ENCODE measurements around the gene YJU2. TPM values are rescaled to one million over a fixed set of nuclear protein-coding genes. Genes with fewer than 3 reads are reported as not detected.
"Not testable (repeated sequence)": the region's sequence is repeated elsewhere in the genome, so short reads cannot be mapped to it uniquely, and the experiment has no call there.

YJU2 gene
- total RNA-seq, 1 donor from 2014 or later, result 40.6 TPM

- no peaks in the 10 kb centered on the region for H3K9me3 Mint-ChIP-seq
- H3K4me1 Mint-ChIP-seq (ENCODE audit: low read depth), result peaks cover 6% of the 10 kb centered on the region
- no peaks in the 10 kb centered on the region for H3K36me3 Mint-ChIP-seq (ENCODE audit: low read depth)
- no peak overlapping the region for H3K4me3 Mint-ChIP-seq
- no peak overlapping the region for H3K27ac Mint-ChIP-seq
- intact Hi-C loops (cut with micrococcal nuclease), result no loop called here
- H3K27me3 Mint-ChIP-seq (ENCODE audit: insufficient read depth), result no peaks in the 10 kb centered on the region
- DNase-seq (ENCODE audit: low spot score), result no peak
These were observed 31.1 kb upstream of the YJU2 start for GRCh38 chr19:4215807-4216206.

GRCh38 chr19:4216846-4217245 lies 30.0 kb upstream of the YJU2 start:
- Mint-ChIP-seq H3K36me3 (ENCODE audit: low read depth) (no peaks in the 10 kb centered on the region), H3K27ac (no peak overlapping the region), H3K4me3 (no peak overlapping the region), H3K27me3 (ENCODE audit: insufficient read depth) (no peaks in the 10 kb centered on the region), H3K9me3 (no peaks in the 10 kb centered on the region), H3K4me1 (ENCODE audit: low read depth) (peaks cover 6% of the 10 kb centered on the region)
- no peak for DNase-seq (ENCODE audit: low spot score)
- intact Hi-C loops (cut with micrococcal nuclease), result no loop called here

GRCh38 chr19:4217429-4218264 lies 29.2 kb upstream of the YJU2 start:
- H3K4me3 Mint-ChIP-seq, result no peak overlapping the region
- H3K4me1 Mint-ChIP-seq (ENCODE audit: low read depth), result peaks cover 6% of the 10 kb centered on the region
- no peak overlapping the region for H3K27ac Mint-ChIP-seq
- H3K36me3 Mint-ChIP-seq (ENCODE audit: low read depth), result no peaks in the 10 kb centered on the region
- no peaks in the 10 kb centered on the region for H3K9me3 Mint-ChIP-seq
- intact Hi-C loops (cut with micrococcal nuclease), result no loop called here
- H3K27me3 Mint-ChIP-seq (ENCODE audit: insufficient read depth), result no peaks in the 10 kb centered on the region
- no peak for DNase-seq (ENCODE audit: low spot score)

GRCh38 chr19:4218523-4218922 lies 28.4 kb upstream of the YJU2 start:
- H3K4me1 Mint-ChIP-seq (ENCODE audit: low read depth); H3K27me3 Mint-ChIP-seq (ENCODE audit: insufficient read depth); H3K9me3 Mint-ChIP-seq; DNase-seq (ENCODE audit: low spot score); H3K36me3 Mint-ChIP-seq (ENCODE audit: low read depth); intact Hi-C loops (cut with micrococcal nuclease); H3K27ac Mint-ChIP-seq; H3K4me3 Mint-ChIP-seq: not testable (repeated sequence)

GRCh38 chr19:4220188-4220587 lies 26.7 kb upstream of the YJU2 start:
- Mint-ChIP-seq H3K4me3 (no peak overlapping the region), H3K27me3 (ENCODE audit: insufficient read depth) (peaks cover 1% of the 10 kb centered on the region), H3K36me3 (ENCODE audit: low read depth) (no peaks in the 10 kb centered on the region), H3K4me1 (ENCODE audit: low read depth) (no peaks in the 10 kb centered on the region), H3K27ac (no peak overlapping the region), H3K9me3 (no peaks in the 10 kb centered on the region)
- DNase-seq (ENCODE audit: low spot score), result no peak
- intact Hi-C loops (cut with micrococcal nuclease), result no loop called here

GRCh38 chr19:4224470-4224869 lies 22.4 kb upstream of the YJU2 start:
- H3K36me3 Mint-ChIP-seq (ENCODE audit: low read depth), result no peaks in the 10 kb centered on the region
- intact Hi-C loops (cut with micrococcal nuclease), result no loop called here
- DNase-seq (ENCODE audit: low spot score), result no peak
- H3K27ac Mint-ChIP-seq, result no peak overlapping the region
- no peak overlapping the region for H3K4me3 Mint-ChIP-seq
- H3K27me3 Mint-ChIP-seq (ENCODE audit: insufficient read depth), result peaks cover 1% of the 10 kb centered on the region
- peaks cover 6% of the 10 kb centered on the region for H3K4me1 Mint-ChIP-seq (ENCODE audit: low read depth)
- no peaks in the 10 kb centered on the region for H3K9me3 Mint-ChIP-seq

GRCh38 chr19:4225885-4226284 lies 21.0 kb upstream of the YJU2 start:
- Mint-ChIP-seq H3K27ac (no peak overlapping the region), H3K4me1 (ENCODE audit: low read depth) (peaks cover 6% of the 10 kb centered on the region), H3K27me3 (ENCODE audit: insufficient read depth) (peaks cover 1% of the 10 kb centered on the region), H3K4me3 (no peak overlapping the region), H3K36me3 (ENCODE audit: low read depth) (no peaks in the 10 kb centered on the region), H3K9me3 (no peaks in the 10 kb centered on the region)
- DNase-seq (ENCODE audit: low spot score), result no peak
- intact Hi-C loops (cut with micrococcal nuclease), result no loop called here

GRCh38 chr19:4227771-4228170 lies 19.1 kb upstream of the YJU2 start:
- no peak for DNase-seq (ENCODE audit: low spot score)
- Mint-ChIP-seq H3K36me3 (ENCODE audit: low read depth) (no peaks in the 10 kb centered on the region), H3K27me3 (ENCODE audit: insufficient read depth) (peaks cover 1% of the 10 kb centered on the region), H3K27ac (no peak overlapping the region), H3K4me3 (no peak overlapping the region), H3K9me3 (no peaks in the 10 kb centered on the region), H3K4me1 (ENCODE audit: low read depth) (peaks cover 6% of the 10 kb centered on the region)
- intact Hi-C loops (cut with micrococcal nuclease), result no loop called here

GRCh38 chr19:4228765-4229178 lies 18.1 kb upstream of the YJU2 start:
- H3K4me1 Mint-ChIP-seq (ENCODE audit: low read depth), result peaks cover 11% of the 10 kb centered on the region
- intact Hi-C loops (cut with micrococcal nuclease), result loop anchor here (1.0 kb wide), 3 partner anchors 19 to 171 kb away; partner anchors contain the start of genes ANKRD24, SIRT6 and YJU2
- no peaks in the 10 kb centered on the region for H3K9me3 Mint-ChIP-seq
- no peak overlapping the region for H3K27ac Mint-ChIP-seq
- no peaks in the 10 kb centered on the region for H3K27me3 Mint-ChIP-seq (ENCODE audit: insufficient read depth)
- no peak overlapping the region for H3K4me3 Mint-ChIP-seq
- peaks cover 4% of the 10 kb centered on the region for H3K36me3 Mint-ChIP-seq (ENCODE audit: low read depth)
- DNase-seq (ENCODE audit: low spot score), result no peak

GRCh38 chr19:4229179-4229931 lies 17.5 kb upstream of the YJU2 start, which contains the start of gene EBI3:
Gene EBI3 (plus strand): TSS chr19:4229523. CDS start chr19:4229551, 28 bp downstream.
- no peak within 1 kb of the TSS for H3K4me3 Mint-ChIP-seq
- no peaks in the 10 kb centered on the region for H3K27me3 Mint-ChIP-seq (ENCODE audit: insufficient read depth)
- H3K27ac Mint-ChIP-seq, result no peak within 1 kb of the TSS
- peak; percentile 60 for DNase-seq (ENCODE audit: low spot score)
- intact Hi-C loops (cut with micrococcal nuclease), result loop anchor here (1.0 kb wide), 3 partner anchors 18 to 170 kb away; partner anchors contain the start of genes ANKRD24, SIRT6 and YJU2
- H3K4me1 Mint-ChIP-seq (ENCODE audit: low read depth), result peaks cover 11% of the 10 kb centered on the region
- H3K9me3 Mint-ChIP-seq, result no peaks in the 10 kb centered on the region
- H3K36me3 Mint-ChIP-seq (ENCODE audit: low read depth), result peaks cover 6% of the 10 kb centered on the region

- not testable (repeated sequence) for H3K9me3 Mint-ChIP-seq
These were observed 16.6 kb upstream of the YJU2 start for GRCh38 chr19:4230237-4230636.

GRCh38 chr19:4231521-4231920 lies 15.4 kb upstream of the YJU2 start:
- H3K27ac Mint-ChIP-seq; H3K36me3 Mint-ChIP-seq (ENCODE audit: low read depth); H3K4me1 Mint-ChIP-seq (ENCODE audit: low read depth); intact Hi-C loops (cut with micrococcal nuclease); H3K9me3 Mint-ChIP-seq; H3K27me3 Mint-ChIP-seq (ENCODE audit: insufficient read depth); DNase-seq (ENCODE audit: low spot score): not testable (repeated sequence)
- H3K4me3 Mint-ChIP-seq, result peak overlapping the region; percentile 20

More at GRCh38 chr19:4230237-4230636, 16.6 kb upstream of the YJU2 start:
- peaks cover 11% of the 10 kb centered on the region for H3K4me1 Mint-ChIP-seq (ENCODE audit: low read depth)
- H3K27ac Mint-ChIP-seq; H3K4me3 Mint-ChIP-seq; intact Hi-C loops (cut with micrococcal nuclease); DNase-seq (ENCODE audit: low spot score); H3K27me3 Mint-ChIP-seq (ENCODE audit: insufficient read depth); H3K36me3 Mint-ChIP-seq (ENCODE audit: low read depth): not testable (repeated sequence)

GRCh38 chr19:4232139-4232538 lies 14.7 kb upstream of the YJU2 start:
- H3K9me3 Mint-ChIP-seq; H3K36me3 Mint-ChIP-seq (ENCODE audit: low read depth); H3K27ac Mint-ChIP-seq; intact Hi-C loops (cut with micrococcal nuclease); H3K27me3 Mint-ChIP-seq (ENCODE audit: insufficient read depth); DNase-seq (ENCODE audit: low spot score); H3K4me3 Mint-ChIP-seq; H3K4me1 Mint-ChIP-seq (ENCODE audit: low read depth): not testable (repeated sequence)
